Ishikawa (cell line): ENCODE results near the gene PDE2A.

ENCODE experiments used
- CEBPB ChIP-seq: IDR thresholded peaks from 2 replicates; pipeline ENCODE4 v1.6.1; 2012
- EP300 ChIP-seq: IDR thresholded peaks from 2 replicates; pipeline ENCODE4 v1.6.1; 2012; ENCODE audit warnings: borderline replicate concordance
- MAX ChIP-seq: IDR thresholded peaks from 2 replicates; pipeline ENCODE4 v1.6.1; 2012
- REST ChIP-seq: IDR thresholded peaks from 2 replicates; pipeline ENCODE4 v1.6.1; 2012; ENCODE audit warnings: low read depth, mild to moderate bottlenecking
- TAF1 ChIP-seq: IDR thresholded peaks from 2 replicates; pipeline ENCODE4 v1.6.1; 2012; ENCODE audit warnings: low read depth, mild to moderate bottlenecking

GRCh38 chr11:72577271-72577721 is 96.9 kb downstream of the PDE2A start:
- TF ChIP-seq MAX, result no peak
- TF ChIP-seq REST, result no peak
- TF ChIP-seq EP300, result no peak
- TF ChIP-seq CEBPB, result no peak
- TF ChIP-seq TAF1, result no peak
